ENCODE results near the gene DENND1B. TPM values are rescaled to one million over a fixed set of nuclear protein-coding genes. Genes with fewer than 3 reads are reported as not detected.

Gene DENND1B
- total RNA-seq, 1 donor from 2014 or later, result 10.2 TPM

- no peak for DNase-seq (ENCODE audit: extremely low spot score, unreplicated experiment)
- Mint-ChIP-seq H3K9me3 (ENCODE audit: unreplicated experiment) (peaks cover 26% of the 10 kb centered on the region), H3K4me3 (ENCODE audit: unreplicated experiment) (no peak overlapping the region), H3K27ac (ENCODE audit: unreplicated experiment) (no peak overlapping the region), H3K4me1 (ENCODE audit: unreplicated experiment) (peaks cover 31% of the 10 kb centered on the region), H3K27me3 (ENCODE audit: unreplicated experiment) (no peaks in the 10 kb centered on the region), H3K36me3 (ENCODE audit: unreplicated experiment) (peaks cover 3% of the 10 kb centered on the region)
- TF ChIP-seq CTCF (IDR thresholded peaks at IDR 0.05), result no peak
Measured at GRCh38 chr1:197486946-197487345, 288.3 kb downstream of the DENND1B start.

DNA sequence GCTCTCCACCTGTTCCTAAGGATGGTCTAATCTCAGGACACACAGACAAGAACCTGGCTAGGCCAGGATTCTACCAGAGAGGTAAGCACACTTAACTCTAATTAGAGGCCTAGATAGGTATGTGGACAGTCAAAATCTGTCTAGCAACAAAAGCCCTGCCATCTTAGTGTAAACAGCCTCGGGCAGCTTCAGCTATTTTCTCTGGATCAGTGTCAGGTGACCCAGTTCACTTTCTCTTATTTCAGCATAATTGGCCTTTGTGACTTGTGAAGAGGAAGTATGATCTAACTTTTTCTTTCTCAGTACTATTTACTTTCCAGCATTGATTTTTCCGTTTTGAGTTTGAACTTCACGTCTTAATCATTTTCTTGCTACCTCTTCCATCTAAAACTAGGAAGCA, 289.5 kb downstream of the DENND1B start:
- Mint-ChIP-seq H3K4me1 (ENCODE audit: unreplicated experiment) (peaks cover 37% of the 10 kb centered on the region), H3K4me3 (ENCODE audit: unreplicated experiment) (no peak overlapping the region), H3K9me3 (ENCODE audit: unreplicated experiment) (peaks cover 21% of the 10 kb centered on the region), H3K27me3 (ENCODE audit: unreplicated experiment) (no peaks in the 10 kb centered on the region), H3K36me3 (ENCODE audit: unreplicated experiment) (peaks cover 3% of the 10 kb centered on the region), H3K27ac (ENCODE audit: unreplicated experiment) (no peak overlapping the region)
- DNase-seq (ENCODE audit: extremely low spot score, unreplicated experiment), result no peak
- TF ChIP-seq CTCF (IDR thresholded peaks at IDR 0.05), result no peak

GRCh38 chr1:197481101-197481500, 294.2 kb downstream of the DENND1B start:
- Mint-ChIP-seq H3K9me3 (ENCODE audit: unreplicated experiment) (no peaks in the 10 kb centered on the region), H3K36me3 (ENCODE audit: unreplicated experiment) (no peaks in the 10 kb centered on the region), H3K4me1 (ENCODE audit: unreplicated experiment) (peaks cover 12% of the 10 kb centered on the region), H3K27me3 (ENCODE audit: unreplicated experiment) (peaks cover 9% of the 10 kb centered on the region), H3K4me3 (ENCODE audit: unreplicated experiment) (no peak overlapping the region), H3K27ac (ENCODE audit: unreplicated experiment) (no peak overlapping the region)
- TF ChIP-seq CTCF (IDR thresholded peaks at IDR 0.05), result no peak
- DNase-seq (ENCODE audit: extremely low spot score, unreplicated experiment), result no peak

GRCh38 chr1:197480446-197480845, 294.8 kb downstream of the DENND1B start:
- peaks cover 6% of the 10 kb centered on the region for H3K4me1 Mint-ChIP-seq (ENCODE audit: unreplicated experiment)

DNA sequence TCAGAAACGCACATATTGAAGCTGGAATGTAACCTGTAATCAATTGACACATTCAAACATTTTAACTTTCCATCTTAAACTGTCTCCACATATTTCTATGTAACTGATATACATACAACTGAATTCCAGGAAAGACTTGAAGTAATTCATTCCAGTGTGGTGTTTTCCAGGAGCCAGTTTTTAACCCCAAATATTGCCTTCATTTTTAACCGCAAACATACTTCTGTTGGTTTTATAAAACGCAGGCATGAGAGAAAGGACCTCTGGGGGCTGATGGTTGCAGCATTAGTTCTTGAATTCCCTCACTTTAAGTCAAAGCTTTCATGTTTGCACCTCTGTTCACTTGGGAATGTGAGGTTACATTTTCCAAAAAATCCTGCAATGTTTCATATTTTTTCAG, 303.1 kb downstream of the DENND1B start:
- no peak for DNase-seq (ENCODE audit: extremely low spot score, unreplicated experiment)
- TF ChIP-seq CTCF (IDR thresholded peaks at IDR 0.05), result no peak
- H3K4me1 Mint-ChIP-seq (ENCODE audit: unreplicated experiment), result peaks cover 8% of the 10 kb centered on the region
- H3K4me3 Mint-ChIP-seq (ENCODE audit: unreplicated experiment), result no peak overlapping the region
- peaks cover 2% of the 10 kb centered on the region for H3K27me3 Mint-ChIP-seq (ENCODE audit: unreplicated experiment)
- no peaks in the 10 kb centered on the region for H3K36me3 Mint-ChIP-seq (ENCODE audit: unreplicated experiment)
- no peaks in the 10 kb centered on the region for H3K9me3 Mint-ChIP-seq (ENCODE audit: unreplicated experiment)
- no peak overlapping the region for H3K27ac Mint-ChIP-seq (ENCODE audit: unreplicated experiment)

More at GRCh38 chr1:197480446-197480845, 294.8 kb downstream of the DENND1B start:
- Mint-ChIP-seq H3K36me3 (ENCODE audit: unreplicated experiment) (no peaks in the 10 kb centered on the region), H3K4me3 (ENCODE audit: unreplicated experiment) (no peak overlapping the region), H3K9me3 (ENCODE audit: unreplicated experiment) (no peaks in the 10 kb centered on the region), H3K27me3 (ENCODE audit: unreplicated experiment) (peaks cover 9% of the 10 kb centered on the region), H3K27ac (ENCODE audit: unreplicated experiment) (no peak overlapping the region)
- TF ChIP-seq CTCF (IDR thresholded peaks at IDR 0.05), result no peak
- no peak for DNase-seq (ENCODE audit: extremely low spot score, unreplicated experiment)
